ENCODE measurements around the gene MYH11.

DNA sequence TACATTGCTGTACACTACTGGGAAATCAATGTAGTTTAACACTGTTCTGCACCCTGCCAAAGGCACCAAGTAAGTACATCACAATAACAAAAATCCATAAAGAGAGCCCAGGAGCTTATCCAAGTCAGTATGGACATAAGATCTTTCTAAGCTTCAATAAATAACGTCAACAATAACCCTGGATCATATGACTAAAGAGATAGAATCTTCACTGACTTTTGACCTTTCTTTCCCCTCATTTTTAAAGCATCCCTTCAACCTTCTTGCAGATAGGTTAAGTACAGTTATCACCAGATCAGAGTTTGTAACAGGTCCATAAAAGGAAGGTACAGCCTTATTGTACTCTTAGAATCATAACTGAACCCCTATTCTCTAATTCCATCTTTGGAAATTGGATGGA lies 29.2 kb upstream of the MYH11 start:
- TF ChIP-seq POLR2AphosphoS5 (IDR thresholded peaks at IDR 0.05; ENCODE audit: low read depth), result no peak
- TF ChIP-seq, protein P1, sequence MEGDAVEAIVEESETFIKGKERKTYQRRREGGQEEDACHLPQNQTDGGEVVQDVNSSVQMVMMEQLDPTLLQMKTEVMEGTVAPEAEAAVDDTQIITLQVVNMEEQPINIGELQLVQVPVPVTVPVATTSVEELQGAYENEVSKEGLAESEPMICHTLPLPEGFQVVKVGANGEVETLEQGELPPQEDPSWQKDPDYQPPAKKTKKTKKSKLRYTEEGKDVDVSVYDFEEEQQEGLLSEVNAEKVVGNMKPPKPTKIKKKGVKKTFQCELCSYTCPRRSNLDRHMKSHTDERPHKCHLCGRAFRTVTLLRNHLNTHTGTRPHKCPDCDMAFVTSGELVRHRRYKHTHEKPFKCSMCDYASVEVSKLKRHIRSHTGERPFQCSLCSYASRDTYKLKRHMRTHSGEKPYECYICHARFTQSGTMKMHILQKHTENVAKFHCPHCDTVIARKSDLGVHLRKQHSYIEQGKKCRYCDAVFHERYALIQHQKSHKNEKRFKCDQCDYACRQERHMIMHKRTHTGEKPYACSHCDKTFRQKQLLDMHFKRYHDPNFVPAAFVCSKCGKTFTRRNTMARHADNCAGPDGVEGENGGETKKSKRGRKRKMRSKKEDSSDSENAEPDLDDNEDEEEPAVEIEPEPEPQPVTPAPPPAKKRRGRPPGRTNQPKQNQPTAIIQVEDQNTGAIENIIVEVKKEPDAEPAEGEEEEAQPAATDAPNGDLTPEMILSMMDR (conservative IDR thresholded peaks at IDR 0.05; ENCODE audit: low read depth in 2 of 2), result no peak
- no peak for TF ChIP-seq EZH2 (IDR thresholded peaks at IDR 0.05; ENCODE audit: low read depth, unreplicated experiment)
